PFSK-1 (cell line): ENCODE results near the gene ELMO2.

Experiments
- REST ChIP-seq, 2 experiments: IDR thresholded peaks; 2 replicates each; pipeline versions ENCODE4 v1.6.1 to v1.8.0; 2011 to 2012; ENCODE audit warnings: low read depth in 2 of 2, low read length in 2 of 2, control low read depth in 1 of 2, inconsistent platforms in 1 of 2, mild to moderate bottlenecking in 1 of 2, moderate library complexity in 1 of 2; ENCODE audit not compliant: insufficient read depth in 1 of 2
- TAF1 ChIP-seq: IDR thresholded peaks from 2 replicates; pipeline ENCODE4 v1.6.1; 2012; ENCODE audit warnings: low read length, control low read depth, borderline replicate concordance; ENCODE audit not compliant: insufficient read depth

GRCh38 chr20:46333161-46333991 lies 73.0 kb downstream of the ELMO2 start:
- TF ChIP-seq TAF1 = no peak
- no peak for TF ChIP-seq REST (IDR thresholded peaks at IDR 0.05; ENCODE audit: insufficient read depth in 1 of 2, low read depth in 2 of 2, low read length in 2 of 2)
